ENCODE results near the gene SLC25A6. TPM values are rescaled to one million over a fixed set of nuclear protein-coding genes. Genes with fewer than 3 reads are reported as not detected.
"Not testable (repeated sequence)": the region's sequence is repeated elsewhere in the genome, so short reads cannot be mapped to it uniquely, and the experiment has no call there.

The SLC25A6 gene
- total RNA-seq, 1 experiment from 2014 or later = 553 TPM

DNA sequence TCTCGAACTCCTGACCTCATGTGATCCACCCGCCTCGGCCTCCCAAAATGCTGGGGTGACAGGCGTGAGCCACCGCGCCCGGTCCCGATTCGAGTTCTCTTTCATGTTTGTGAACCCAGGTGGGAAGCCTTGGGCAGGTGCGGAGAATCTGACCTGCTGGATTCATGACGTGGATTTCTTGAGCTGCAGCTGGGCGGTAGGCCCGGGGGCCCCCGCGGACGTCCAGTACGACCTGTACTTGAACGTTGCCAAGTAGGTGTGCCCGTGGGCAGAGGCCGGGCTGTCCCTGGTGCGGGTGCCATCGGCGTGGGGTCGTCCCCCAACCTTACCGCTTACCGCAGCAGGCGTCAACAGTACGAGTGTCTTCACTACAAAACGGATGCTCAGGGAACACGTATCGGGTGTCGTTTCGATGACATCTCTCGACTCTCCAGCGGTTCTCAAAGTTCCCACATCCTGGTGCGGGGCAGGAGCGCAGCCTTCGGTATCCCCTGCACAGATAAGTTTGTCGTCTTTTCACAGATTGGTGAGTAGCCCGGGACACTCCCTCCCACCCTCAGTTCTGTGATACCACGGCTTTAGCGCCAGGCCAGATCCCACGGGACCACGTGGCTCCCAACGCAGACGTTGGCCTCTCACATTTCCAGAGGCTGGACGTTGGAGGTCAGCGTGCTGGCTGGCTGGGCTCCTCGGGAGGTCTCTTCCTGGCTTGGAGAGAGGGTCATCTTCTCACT lies 39.8 kb downstream of the SLC25A6 start:
- TF ChIP-seq, protein P1, sequence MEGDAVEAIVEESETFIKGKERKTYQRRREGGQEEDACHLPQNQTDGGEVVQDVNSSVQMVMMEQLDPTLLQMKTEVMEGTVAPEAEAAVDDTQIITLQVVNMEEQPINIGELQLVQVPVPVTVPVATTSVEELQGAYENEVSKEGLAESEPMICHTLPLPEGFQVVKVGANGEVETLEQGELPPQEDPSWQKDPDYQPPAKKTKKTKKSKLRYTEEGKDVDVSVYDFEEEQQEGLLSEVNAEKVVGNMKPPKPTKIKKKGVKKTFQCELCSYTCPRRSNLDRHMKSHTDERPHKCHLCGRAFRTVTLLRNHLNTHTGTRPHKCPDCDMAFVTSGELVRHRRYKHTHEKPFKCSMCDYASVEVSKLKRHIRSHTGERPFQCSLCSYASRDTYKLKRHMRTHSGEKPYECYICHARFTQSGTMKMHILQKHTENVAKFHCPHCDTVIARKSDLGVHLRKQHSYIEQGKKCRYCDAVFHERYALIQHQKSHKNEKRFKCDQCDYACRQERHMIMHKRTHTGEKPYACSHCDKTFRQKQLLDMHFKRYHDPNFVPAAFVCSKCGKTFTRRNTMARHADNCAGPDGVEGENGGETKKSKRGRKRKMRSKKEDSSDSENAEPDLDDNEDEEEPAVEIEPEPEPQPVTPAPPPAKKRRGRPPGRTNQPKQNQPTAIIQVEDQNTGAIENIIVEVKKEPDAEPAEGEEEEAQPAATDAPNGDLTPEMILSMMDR (conservative IDR thresholded peaks at IDR 0.05) = no peak
- H2BK12ac ChIP-seq (ENCODE audit: insufficient read length, low read depth, low read length) = no peak overlapping the region
- H4K20me1 ChIP-seq (ENCODE audit: control insufficient read depth, insufficient read depth, insufficient read length) = no peaks in the 10 kb centered on the region
- no peak overlapping the region for H3T11ph ChIP-seq (ENCODE audit: low read length)
- H3K27me3 ChIP-seq (ENCODE audit: insufficient read depth, low read length) = no peaks in the 10 kb centered on the region
- H3K14ac ChIP-seq (ENCODE audit: insufficient read depth, low read length) = no peak overlapping the region
- H2BK15ac ChIP-seq (ENCODE audit: low read depth, low read length) = no peak overlapping the region
- no peak overlapping the region for H4K5ac ChIP-seq (ENCODE audit: insufficient read length, low read depth, low read length)
- no CpG with 5 or more reads among the region's 49 CpGs for WGBS (ENCODE audit: extremely low coverage, insufficient read length, low lambda C conversion rate)
- no peak overlapping the region for H3K27ac ChIP-seq (ENCODE audit: insufficient read length, low read depth, low read length)
- H2BK20ac ChIP-seq (ENCODE audit: low read depth, low read length, poor library complexity, severe bottlenecking) = no peak overlapping the region
- no peaks in the 10 kb centered on the region for H3K9me3 ChIP-seq (ENCODE audit: control insufficient read depth, low read depth, low read length)
- no peaks in the 10 kb centered on the region; the same call in 1 of the 2 replicates for H3K4me1 ChIP-seq (ENCODE audit: insufficient read depth, low read length)
- H4K8ac ChIP-seq (replicated peaks; ENCODE audit: insufficient read length, low read depth, low read length) = no peak overlapping the region
- Mint-ChIP-seq H3K4me3 (no peak overlapping the region), H3K9me3 (no peaks in the 10 kb centered on the region), H3K27ac (no peak overlapping the region), H3K27me3 (ENCODE audit: low read depth) (no peaks in the 10 kb centered on the region), H3K36me3 (ENCODE audit: insufficient read depth in 1 of 3, low read depth in 3 of 3) (peaks cover 2 to 8% (median 6%) of the 10 kb centered on the region in 3 experiments; a peak in 4 of 7 replicates), H3K4me1 (peaks cover 10 to 15% of the 10 kb centered on the region in 2 experiments)
- H3K4me2 ChIP-seq (ENCODE audit: insufficient read depth, insufficient read length, low read length) = no peak overlapping the region
- no peak overlapping the region for H3K23ac ChIP-seq (ENCODE audit: insufficient read length, low read depth, low read length)
- DNase-seq = no peak
- H3K79me2 ChIP-seq (ENCODE audit: insufficient read depth, low read length) = no peaks in the 10 kb centered on the region
- H3K18ac ChIP-seq (ENCODE audit: insufficient read length, low read depth, low read length) = no peak overlapping the region
- H3K79me1 ChIP-seq (ENCODE audit: insufficient read depth, low read depth, low read length, poor library complexity, severe bottlenecking) = no peaks in the 10 kb centered on the region
- no peak overlapping the region for H2AFZ ChIP-seq (ENCODE audit: low read length)
- H3K4ac ChIP-seq (ENCODE audit: low read depth, low read length) = no peak overlapping the region
- H2BK5ac ChIP-seq (ENCODE audit: insufficient read length, low read length) = no peak overlapping the region
- H3K56ac ChIP-seq (ENCODE audit: insufficient read length, low read depth, low read length) = no peak overlapping the region
- H4K91ac ChIP-seq (ENCODE audit: insufficient read length, low read depth, low read length) = no peak overlapping the region
- H3K23me2 ChIP-seq (ENCODE audit: insufficient read length, low read depth, low read length, poor library complexity, severe bottlenecking) = no peaks in the 10 kb centered on the region
- H2AK5ac ChIP-seq (ENCODE audit: insufficient read length, low read length) = no peak overlapping the region
- H3K9ac ChIP-seq (ENCODE audit: extremely low read depth, insufficient read length, low read length) = no peak overlapping the region
- H2BK120ac ChIP-seq (ENCODE audit: low read depth, low read length, poor library complexity, severe bottlenecking) = no peak overlapping the region

DNA sequence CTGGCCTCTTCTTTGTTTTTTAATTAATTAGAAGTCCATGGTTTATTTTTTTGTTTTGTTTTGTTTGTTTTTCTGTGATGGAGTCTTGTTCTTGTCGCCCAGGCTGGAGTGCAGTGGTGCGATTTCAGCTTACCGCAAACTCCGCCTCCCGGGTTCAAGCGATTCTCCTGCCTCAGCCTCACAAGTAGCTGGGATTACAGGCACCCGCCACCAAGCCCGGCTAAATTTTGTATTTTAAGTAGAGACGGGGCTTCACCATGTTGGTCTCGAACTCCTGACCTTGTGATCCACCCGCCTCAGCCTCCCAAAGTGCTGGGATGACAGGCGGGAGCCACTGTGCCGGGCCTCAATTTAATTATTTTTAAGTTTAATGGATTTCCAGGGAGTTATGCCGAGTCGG lies 42.3 kb downstream of the SLC25A6 start:
- H2AK5ac ChIP-seq (ENCODE audit: insufficient read length, low read length); H3K9ac ChIP-seq (ENCODE audit: extremely low read depth, insufficient read length, low read length); H2BK20ac ChIP-seq (ENCODE audit: low read depth, low read length, poor library complexity, severe bottlenecking); H3K23ac ChIP-seq (ENCODE audit: insufficient read length, low read depth, low read length); H4K5ac ChIP-seq (ENCODE audit: insufficient read length, low read depth, low read length); H4K8ac ChIP-seq (replicated peaks; ENCODE audit: insufficient read length, low read depth, low read length); DNase-seq; H3K4me1 ChIP-seq (ENCODE audit: insufficient read depth, low read length); H3K27me3 Mint-ChIP-seq (ENCODE audit: low read depth); H3K4me3 Mint-ChIP-seq; H2BK15ac ChIP-seq (ENCODE audit: low read depth, low read length); H3T11ph ChIP-seq (ENCODE audit: low read length); H2BK120ac ChIP-seq (ENCODE audit: low read depth, low read length, poor library complexity, severe bottlenecking); H3K56ac ChIP-seq (ENCODE audit: insufficient read length, low read depth, low read length); H3K27me3 ChIP-seq (ENCODE audit: insufficient read depth, low read length); H3K23me2 ChIP-seq (ENCODE audit: insufficient read length, low read depth, low read length, poor library complexity, severe bottlenecking); H3K4me2 ChIP-seq (ENCODE audit: insufficient read depth, insufficient read length, low read length); H3K14ac ChIP-seq (ENCODE audit: insufficient read depth, low read length); H2AFZ ChIP-seq (ENCODE audit: low read length); H3K9me3 Mint-ChIP-seq; H3K79me1 ChIP-seq (ENCODE audit: insufficient read depth, low read depth, low read length, poor library complexity, severe bottlenecking); H2BK12ac ChIP-seq (ENCODE audit: insufficient read length, low read depth, low read length); H3K4ac ChIP-seq (ENCODE audit: low read depth, low read length); H4K20me1 ChIP-seq (ENCODE audit: control insufficient read depth, insufficient read depth, insufficient read length); H3K18ac ChIP-seq (ENCODE audit: insufficient read length, low read depth, low read length); H4K91ac ChIP-seq (ENCODE audit: insufficient read length, low read depth, low read length); H3K27ac Mint-ChIP-seq; H3K4me1 Mint-ChIP-seq; H2BK5ac ChIP-seq (ENCODE audit: insufficient read length, low read length); H3K27ac ChIP-seq (ENCODE audit: insufficient read length, low read depth, low read length); H3K79me2 ChIP-seq (ENCODE audit: insufficient read depth, low read length); H3K9me3 ChIP-seq (ENCODE audit: control insufficient read depth, low read depth, low read length): not testable (repeated sequence)
- WGBS (ENCODE audit: extremely low coverage, insufficient read length, low lambda C conversion rate) = no CpG with 5 or more reads among the region's 15 CpGs
- peaks cover 2 to 14% (median 10%) of the 10 kb centered on the region in 3 experiments; a peak in 6 of 7 replicates for H3K36me3 Mint-ChIP-seq (ENCODE audit: insufficient read depth in 1 of 3, low read depth in 3 of 3)

Data from H9 (cell line).